Measurements from ENCODE around the gene FHIT.

Gene FHIT

DNA sequence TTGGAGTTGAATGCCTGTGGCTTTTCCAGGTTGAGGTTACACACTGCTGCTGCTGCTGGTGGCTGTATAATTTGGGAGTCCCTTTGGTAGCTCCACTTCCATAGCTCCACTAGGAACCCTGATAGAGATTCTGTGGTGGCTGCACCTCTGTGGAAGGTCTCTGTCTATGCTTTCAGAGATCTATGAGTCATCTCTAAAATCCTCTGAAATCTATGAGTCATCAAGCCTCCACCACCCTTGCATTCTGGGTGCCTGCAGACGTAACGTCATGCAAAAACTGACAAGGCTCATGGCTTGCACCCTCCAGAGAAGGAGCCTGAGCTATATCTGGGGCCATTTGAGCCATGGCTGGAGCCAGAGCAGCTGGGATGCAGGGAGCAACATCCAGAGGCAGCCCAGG, 1164.4 kb downstream of the FHIT start:
- DNase-seq (ENCODE audit: low read depth in 2 of 2, low spot score in 1 of 2): no peak

DNA sequence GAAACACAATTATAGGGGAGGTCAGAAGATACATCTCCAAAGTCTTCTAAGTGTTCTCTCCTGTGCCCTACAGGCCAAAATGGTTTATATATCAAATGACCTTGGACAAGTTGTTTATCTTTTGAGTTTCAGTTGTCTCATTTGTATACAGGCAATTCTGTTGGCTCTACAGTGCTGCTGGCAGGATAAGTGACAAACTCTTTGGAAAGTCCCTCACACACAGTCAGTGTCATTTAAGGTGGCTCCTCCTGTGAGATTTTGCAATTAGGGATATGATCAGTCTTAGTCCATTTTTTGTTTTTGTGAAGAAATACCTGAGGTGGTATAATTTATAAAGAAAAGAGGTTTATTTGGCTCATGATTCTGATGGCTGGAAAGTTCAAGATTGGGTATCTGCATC, 1165.6 kb downstream of the FHIT start:
- DNase-seq (ENCODE audit: low read depth in 2 of 2, low spot score in 1 of 2): no peak

DNA sequence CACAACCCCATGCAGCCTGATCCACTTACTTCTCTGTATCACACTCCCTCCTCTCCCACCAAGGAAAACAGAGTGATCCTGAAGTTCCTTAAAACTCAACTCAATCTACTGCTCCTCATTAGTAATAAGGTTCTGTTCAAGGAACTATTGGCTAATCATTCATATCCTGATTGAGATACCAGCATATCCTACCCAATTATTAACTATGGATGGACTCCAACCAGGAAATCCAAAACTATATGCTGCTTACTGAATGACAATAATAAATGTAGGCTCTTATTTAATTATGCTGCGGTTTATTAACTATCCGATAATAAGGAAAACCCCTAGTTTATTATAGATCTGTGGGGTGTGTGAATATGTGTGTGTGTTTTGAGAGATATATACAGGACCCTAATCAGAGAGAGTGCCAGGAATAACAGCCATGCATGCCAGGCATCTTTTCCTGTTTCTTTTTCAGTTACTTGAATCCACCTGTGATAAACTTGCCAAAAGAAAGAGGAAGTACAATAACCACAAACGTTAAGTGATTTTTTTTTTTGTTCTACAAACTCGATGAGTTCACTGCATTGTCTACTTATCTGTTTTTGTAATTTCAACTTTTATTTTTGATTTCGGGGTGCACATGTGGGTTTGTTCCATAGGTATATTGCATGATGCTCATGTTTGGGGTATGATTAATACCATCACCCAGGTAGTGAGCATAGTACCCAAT, 1169.7 kb downstream of the FHIT start:
- DNase-seq (ENCODE audit: low read depth in 2 of 2, low spot score in 1 of 2): no peak

DNA sequence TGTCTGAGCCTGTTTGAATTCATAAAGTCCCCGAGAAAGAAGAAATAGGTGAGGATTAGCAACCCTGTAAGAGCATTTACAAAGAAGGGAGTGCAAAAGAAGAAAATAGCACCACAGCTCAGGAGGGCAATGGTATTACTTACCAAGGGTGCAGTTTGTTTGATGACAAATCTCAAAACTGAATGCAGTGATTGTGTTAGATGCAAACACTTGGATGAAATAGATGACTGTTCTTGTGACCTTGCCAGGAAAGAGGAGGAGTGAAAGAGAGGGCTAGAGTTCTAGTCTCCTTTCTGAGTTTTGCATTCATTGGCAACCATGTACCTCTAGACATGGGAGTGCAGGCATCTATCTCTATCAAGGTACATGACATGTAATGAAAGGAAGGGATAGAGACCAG, 1170.6 kb downstream of the FHIT start:
- DNase-seq (ENCODE audit: low read depth in 2 of 2, low spot score in 1 of 2): no peak

DNA sequence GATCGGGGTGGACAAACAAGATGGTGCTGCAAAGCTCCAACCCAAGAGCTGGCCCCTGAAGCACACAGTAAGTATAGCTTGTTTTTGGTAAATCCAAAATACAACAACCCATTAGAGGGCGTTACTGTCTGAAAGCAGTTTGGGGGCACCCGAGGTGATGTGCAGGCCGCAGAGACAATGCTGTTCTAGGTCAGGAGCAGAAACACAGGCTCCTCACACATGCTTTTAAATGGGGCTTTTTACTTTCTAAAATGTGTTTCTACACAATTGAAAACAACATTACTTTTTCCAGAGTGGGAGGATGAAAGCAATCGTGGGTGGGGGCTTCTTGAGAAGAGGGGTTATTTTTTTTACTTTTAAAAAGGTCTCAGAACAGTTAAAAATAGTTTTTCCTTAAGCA, 1172.2 kb downstream of the FHIT start:
- no peak for DNase-seq (ENCODE audit: low read depth in 2 of 2, low spot score in 1 of 2)

DNA sequence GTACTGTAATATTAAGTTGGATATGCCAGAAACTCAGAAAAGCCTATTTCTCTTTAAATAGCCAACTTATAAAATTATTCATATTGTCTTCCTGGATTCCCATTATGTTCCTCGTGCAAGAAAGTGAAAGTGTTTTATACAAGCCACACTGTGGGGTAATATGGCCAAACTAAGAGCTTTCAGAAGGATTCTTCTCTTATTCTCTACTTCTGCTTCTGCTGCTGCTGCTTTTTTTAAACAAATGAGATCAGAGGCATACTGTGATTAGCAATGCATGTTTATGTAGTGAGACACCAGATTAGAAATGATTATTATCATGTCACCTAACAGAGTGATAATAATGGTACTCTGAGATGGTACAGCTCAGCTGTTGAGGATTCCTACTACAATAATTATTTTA, 1174.9 kb downstream of the FHIT start:
- DNase-seq (ENCODE audit: low read depth in 2 of 2, low spot score in 1 of 2): no peak

DNA sequence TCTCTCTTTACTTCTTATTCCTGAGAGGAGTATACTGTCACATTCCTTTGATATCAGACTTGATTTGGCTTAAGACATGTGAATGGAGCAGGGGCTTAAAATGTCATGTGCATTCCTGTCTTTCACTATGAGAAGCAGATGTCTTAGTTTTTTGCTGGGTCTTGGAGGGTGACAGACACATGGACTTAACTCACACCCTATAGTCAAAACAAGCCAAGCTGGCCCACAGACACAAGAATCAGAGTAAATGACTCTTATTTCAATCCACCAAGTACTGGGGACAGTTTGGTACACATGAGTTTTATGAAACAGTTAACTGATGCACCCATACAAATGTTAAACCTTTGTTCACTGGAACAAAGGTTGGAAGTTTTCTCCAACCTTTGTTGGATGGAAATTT, 1177.3 kb downstream of the FHIT start:
- no peak for DNase-seq (ENCODE audit: low read depth in 2 of 2, low spot score in 1 of 2)

DNA sequence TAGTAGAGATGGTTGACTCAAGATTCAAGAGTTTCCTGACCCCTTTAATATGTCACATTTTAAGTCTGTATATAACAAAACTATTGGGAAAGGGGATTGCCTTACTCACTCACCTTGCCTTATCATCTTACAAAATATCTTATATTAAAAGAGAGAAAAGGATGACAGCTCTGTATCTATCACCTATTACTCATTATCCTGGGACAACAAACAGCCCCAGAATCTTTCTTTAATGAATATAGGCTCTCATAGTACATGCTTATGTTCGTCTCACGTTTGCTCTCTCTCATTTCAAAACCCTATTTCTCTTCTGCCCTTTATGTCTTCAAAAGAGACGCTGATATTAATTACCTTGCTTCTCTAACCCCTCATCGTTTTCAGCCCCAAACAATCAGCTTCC, 1178.0 kb downstream of the FHIT start:
- no peak for DNase-seq (ENCODE audit: low read depth in 2 of 2, low spot score in 1 of 2)

DNA sequence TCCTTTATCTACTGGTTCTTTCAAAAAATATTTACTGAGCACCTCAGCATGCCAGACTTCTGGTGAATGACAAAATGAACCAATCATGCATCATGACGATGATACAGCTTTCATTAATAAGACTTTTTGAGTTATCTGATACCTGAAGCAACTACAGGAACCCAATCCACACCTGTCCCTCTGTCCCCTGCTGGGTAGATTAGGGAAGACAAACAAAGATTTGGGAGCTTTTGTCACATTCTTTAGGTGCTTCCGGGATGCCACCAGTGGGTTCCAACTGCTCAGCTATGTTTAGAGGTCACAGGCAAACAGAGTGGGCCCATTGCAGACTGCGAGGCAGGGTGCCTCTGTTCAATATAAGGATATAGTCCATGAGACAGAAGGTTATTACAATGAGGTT, 1180.9 kb downstream of the FHIT start:
- DNase-seq (ENCODE audit: low read depth in 2 of 2, low spot score in 1 of 2): no peak

DNA sequence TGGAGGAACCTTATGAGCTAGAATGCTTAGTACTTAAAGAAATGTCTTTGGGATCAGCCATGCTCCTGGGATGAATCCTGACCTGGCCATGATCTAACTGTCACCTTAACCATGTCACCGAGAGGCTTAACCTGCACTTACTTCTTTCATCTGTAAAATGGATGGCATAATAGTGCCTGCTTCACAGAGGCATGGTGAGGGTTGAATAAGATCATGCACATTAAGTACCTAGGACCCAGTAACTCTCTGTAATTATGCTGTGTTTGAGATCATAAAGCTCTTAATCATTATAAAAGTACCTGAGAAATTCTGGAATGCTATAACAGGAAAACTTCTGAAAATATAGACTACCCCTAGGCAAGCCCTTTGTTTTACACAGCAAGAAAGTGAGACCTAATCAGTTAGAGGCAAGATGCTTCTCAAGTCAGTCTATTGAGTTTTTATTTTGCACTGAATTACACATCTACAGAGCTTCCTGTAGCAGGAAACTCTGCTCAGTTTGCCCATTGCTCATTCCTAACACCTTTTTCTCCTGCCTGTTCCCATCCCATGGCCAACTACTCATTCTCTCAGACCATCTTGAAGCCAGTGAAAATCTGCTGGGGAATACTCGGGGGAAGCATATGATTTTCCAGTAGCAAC, 1185.9 kb downstream of the FHIT start:
- DNase-seq (ENCODE audit: low read depth in 2 of 2, low spot score in 1 of 2): no peak

DNA sequence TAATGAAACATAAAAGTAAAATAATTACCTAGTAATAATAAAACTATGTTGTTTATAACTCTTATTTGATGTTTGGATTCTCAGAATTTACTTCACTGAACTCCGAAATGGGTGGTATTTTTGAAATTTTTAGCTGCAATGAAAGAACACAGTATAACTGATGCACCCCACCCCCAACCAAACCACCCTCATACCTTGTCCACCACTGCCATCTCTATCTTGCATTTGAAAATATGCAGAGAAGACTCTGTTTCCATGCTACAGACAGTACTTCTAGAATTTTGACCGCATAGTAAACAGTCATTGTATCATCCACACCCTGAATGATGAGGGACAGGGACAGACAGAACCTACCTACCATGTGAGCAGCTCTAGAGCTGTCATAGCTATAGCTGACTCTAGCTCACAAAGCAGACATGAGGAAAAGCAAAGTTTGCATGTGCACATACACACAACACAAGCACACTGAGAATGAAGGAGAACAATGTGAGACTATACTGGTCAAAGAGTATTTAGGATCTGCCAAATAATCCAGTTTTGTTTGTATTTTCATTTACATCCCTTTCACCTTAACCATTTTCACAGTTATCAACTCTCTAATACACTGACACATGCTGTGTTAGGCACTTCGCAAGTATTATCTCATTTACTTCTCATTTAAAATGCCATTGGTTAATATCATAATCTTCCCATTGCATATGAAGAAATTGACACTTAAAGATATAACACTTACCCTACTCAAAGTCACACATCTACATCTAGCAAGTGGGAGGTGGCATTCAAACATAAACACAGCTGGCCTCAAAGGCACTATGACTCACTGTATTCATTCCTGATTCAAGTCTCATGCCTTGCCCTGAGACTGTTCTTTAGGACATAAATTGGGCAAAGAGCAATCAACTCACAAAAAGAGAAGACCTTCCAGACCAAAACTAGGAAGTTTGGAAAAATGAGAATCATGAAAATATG, 1186.8 kb downstream of the FHIT start:
- DNase-seq (ENCODE audit: low read depth in 2 of 2, low spot score in 1 of 2): no peak

DNA sequence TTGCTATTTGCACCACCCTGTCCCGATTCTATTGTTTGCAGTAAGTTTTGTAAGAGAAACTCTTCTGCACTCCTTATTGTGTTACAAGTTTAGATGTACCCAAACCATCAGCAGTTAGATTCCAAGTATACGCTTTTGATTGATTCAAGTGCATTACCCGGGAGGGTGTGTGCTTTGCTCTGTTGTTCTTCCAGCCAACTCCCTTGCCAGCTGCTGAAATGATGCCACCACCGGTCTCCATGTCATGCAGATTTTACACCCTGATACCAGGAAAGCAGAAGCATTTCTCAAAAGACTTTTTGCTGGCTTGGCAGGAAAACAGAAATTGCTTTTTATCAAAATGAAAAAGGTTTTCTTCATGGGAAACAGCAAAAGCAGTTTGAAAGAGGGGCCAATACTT, 1194.8 kb downstream of the FHIT start:
- DNase-seq (ENCODE audit: low read depth in 2 of 2, low spot score in 1 of 2): no peak

DNA sequence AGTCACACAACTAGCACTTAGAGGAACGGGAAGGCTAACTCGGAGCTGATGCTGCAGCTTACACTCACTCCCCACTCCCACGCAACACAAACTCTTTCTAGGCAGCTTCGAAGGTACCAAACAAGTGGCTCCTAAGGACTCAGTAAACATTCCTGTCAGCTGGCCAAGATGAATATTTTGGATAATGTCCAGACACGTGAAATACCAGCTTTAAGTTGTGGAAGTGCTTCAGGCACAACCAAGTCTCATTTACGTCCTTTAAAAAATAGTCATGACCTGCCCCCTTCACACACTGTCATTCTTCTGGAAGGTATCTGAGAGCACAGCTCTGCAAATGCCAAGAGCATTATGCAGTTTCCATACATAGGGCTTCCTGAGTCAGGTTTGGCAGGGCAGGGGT, 1195.5 kb downstream of the FHIT start:
- no peak for DNase-seq (ENCODE audit: low read depth in 2 of 2, low spot score in 1 of 2)

DNA sequence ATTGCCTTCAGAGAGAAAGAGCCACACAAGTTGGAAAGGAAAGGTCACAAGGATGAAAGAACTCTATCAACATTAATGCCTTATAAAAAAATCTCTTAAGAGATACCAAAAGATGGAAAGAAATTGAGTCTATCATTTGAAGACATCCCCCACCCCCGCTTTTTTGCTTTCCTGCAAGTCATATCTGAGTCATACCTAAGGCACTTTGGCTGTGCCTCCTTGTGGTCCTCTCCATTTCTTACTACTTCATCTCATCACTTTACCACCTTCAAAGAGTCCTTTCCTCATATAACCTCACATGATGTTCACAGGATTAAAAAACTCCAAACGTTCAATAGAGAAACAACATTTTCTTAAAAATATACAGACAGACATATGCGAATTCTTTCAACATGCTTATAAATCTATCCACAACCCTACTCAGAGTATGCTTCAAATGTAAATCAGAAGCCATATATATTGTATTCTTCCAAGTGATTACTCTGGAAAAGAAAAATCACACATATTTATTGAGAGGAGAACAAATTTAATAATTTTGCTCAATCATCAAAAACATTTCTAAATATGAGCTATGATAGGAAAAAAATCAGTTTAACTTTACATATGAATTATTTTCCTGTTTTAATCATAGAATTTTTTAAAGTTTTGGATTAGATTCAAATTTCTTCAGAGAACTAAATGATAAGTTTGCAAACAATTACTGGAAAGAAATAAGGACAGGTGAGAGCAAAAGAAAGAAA, 1197.6 kb downstream of the FHIT start:
- DNase-seq (ENCODE audit: low read depth in 2 of 2, low spot score in 1 of 2): no peak

DNA sequence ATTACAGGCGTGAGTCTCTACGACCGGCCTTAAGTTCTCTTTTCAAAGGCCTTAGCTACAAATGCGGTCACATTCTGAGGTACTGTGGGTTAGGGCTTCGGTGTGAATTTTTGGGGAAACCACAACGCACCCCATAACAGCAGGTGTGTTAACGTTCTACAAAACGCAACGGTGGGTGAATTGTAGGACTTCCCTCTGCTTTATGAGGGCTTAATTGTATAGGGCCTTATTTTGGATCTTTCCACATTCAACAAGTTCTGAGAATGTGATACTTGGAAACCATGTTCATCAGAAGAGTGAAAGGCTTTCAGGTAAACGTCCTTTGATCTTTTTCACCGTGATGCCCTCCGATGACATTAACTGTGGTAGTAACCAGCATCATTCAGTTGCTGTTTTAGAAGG, 1202.8 kb downstream of the FHIT start:
- no peak for DNase-seq (ENCODE audit: low read depth in 2 of 2, low spot score in 1 of 2)

DNA sequence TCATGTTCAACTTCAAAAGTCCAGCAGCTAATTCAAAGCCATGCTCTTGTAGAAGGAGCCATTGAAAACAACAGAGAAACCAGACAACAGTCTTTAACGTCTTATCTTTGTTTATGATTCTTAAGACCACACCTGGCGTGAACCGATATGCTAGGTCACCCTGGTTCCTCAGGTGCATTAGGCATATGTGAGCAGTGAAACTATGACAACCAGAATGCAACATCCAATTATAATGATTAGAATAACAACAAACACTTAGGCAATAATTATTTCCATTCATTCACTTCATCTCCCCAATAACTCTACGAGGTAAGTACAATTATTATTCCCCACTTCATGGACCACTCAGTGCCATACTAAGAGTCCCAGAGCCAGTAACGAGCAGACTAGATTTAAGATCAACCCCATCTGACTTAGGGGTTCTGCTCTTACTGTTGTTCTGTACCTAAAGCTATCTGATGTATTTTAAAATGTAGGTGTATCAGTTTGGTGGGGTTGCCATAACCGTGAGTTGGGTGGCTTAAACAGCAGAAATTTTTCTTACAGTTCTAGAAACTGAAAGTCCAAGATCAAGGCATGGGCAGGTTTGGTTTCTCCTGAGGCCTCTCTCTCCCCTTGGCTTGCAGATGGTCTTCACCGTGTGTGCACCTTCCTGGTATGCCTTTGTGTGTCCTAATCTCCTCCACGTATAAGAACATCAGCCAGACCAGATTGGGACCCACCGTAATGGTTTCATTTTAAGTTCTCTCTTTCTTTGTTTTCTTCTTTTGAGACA, 1203.6 kb downstream of the FHIT start:
- DNase-seq (ENCODE audit: low read depth in 2 of 2, low spot score in 1 of 2): no peak

DNA sequence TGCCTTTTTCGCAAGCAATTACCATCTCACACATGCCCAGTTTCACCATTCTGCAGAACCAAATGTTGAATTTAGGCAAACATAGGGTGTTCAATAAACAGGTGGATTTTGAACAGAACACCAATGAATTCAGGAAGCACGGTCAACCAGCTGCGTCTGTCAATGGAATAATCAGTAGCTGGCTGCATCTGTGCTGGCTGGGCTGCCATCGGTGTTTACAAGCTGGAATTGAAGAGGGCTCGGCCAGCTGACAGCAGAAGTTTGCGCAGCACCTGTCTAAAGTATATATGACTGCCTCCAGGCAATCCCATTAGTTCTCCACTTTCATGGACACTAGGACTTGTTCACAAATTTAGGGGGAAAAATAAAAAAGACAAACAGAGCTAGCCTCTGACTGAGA, 1205.0 kb downstream of the FHIT start:
- DNase-seq (ENCODE audit: low read depth in 2 of 2, low spot score in 1 of 2): no peak

DNA sequence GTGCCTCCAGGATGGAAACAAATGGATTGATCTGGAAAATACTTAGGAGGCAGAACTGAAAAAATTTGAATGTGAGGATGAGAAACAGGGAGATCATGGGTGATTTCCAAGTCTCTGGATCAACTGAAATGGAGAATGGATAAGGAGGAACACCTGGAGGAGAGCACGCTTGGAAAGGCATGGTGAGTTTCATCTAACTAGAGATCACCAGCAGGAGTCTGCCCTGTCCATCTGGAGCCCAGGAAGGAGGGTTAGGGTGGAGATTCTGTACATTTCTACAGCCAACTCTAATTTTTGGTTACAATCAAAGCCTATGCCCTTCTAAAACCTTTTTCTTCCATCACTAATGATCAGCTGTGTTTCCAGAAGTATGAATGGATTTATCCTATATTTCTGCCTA, 1205.6 kb downstream of the FHIT start:
- DNase-seq (ENCODE audit: low read depth in 2 of 2, low spot score in 1 of 2): no peak

DNA sequence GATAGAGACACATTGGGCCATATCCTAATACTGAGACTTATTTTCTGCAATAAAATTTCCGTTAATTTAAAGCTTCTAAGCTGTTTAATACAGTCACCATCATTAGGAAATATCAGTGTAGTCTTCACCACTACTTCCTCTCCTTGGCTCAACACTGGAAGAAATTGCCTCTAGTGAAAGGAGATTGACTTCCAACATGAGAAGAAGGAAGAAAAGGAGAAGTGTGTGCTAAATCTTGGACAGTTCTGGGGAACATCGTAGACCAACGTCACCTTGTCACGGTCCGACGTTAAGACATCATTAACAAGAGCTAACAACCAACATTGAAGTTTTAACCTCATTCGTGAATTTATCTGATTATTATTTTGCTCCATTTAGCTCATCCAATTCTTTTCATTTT, 1214.4 kb downstream of the FHIT start:
- DNase-seq (ENCODE audit: low read depth in 2 of 2, low spot score in 1 of 2): no peak

DNA sequence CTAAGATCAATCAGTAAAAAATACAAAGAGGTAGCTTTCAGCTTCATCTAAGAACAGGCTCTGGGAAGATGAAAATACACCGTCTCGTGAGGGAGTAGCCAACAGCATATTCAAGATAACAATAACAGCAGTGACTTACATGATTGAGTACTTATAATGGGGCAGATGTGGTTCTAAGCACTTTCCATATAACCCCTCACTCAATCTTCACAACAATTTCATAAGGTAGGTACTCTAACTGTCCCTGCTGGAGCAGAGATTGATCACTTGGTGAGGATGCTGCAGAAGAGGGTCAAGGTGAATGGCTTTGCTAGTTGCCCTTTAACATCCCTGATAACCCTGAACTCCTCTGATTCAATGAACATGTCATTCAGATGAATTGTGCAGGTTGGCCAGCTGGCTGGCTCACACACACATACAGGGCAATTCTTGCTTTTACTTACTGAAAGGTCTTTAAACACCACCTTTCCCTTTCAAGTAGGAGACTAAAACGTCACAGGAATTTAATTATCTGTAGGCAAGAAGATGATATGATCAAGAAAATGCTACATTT, 1217.3 kb downstream of the FHIT start:
- no peak for DNase-seq (ENCODE audit: low read depth in 2 of 2, low spot score in 1 of 2)

All from stimulated activated CD8-positive, alpha-beta memory T cell treated with anti-CD3 and anti-CD28 coated beads, Interleukin-4, amount 100 ng/mL, for 1 hour (primary cell).